ENCODE results near the gene LRRC45. TPM values are rescaled to one million over a fixed set of nuclear protein-coding genes. Genes with fewer than 3 reads are reported as not detected.
A peak's percentile ranks its signal among the peaks of the same experiment; 100 is the strongest.

LRRC45 gene
- total and polyA plus RNA-seq, 2 experiments from 2014 or later: 16.1 to 40.7 TPM

- Mint-ChIP-seq H3K9me3 (no peaks in the 10 kb centered on the region), H3K27ac (no peak within 1 kb of the TSS), H3K36me3 (ENCODE audit: low read depth) (peaks cover 3% of the 10 kb centered on the region; the same call in 2 of the 3 replicates), H3K27me3 (ENCODE audit: insufficient read depth, low read depth, poor library complexity) (peaks cover 12% of the 10 kb centered on the region), H3K4me3 (peak within 1 kb of the TSS; percentile 75), H3K4me1 (peaks cover 19% of the 10 kb centered on the region)
- H3K27ac ChIP-seq (ENCODE audit: low read depth): no peak within 1 kb of the TSS
- TF ChIP-seq, protein P1, sequence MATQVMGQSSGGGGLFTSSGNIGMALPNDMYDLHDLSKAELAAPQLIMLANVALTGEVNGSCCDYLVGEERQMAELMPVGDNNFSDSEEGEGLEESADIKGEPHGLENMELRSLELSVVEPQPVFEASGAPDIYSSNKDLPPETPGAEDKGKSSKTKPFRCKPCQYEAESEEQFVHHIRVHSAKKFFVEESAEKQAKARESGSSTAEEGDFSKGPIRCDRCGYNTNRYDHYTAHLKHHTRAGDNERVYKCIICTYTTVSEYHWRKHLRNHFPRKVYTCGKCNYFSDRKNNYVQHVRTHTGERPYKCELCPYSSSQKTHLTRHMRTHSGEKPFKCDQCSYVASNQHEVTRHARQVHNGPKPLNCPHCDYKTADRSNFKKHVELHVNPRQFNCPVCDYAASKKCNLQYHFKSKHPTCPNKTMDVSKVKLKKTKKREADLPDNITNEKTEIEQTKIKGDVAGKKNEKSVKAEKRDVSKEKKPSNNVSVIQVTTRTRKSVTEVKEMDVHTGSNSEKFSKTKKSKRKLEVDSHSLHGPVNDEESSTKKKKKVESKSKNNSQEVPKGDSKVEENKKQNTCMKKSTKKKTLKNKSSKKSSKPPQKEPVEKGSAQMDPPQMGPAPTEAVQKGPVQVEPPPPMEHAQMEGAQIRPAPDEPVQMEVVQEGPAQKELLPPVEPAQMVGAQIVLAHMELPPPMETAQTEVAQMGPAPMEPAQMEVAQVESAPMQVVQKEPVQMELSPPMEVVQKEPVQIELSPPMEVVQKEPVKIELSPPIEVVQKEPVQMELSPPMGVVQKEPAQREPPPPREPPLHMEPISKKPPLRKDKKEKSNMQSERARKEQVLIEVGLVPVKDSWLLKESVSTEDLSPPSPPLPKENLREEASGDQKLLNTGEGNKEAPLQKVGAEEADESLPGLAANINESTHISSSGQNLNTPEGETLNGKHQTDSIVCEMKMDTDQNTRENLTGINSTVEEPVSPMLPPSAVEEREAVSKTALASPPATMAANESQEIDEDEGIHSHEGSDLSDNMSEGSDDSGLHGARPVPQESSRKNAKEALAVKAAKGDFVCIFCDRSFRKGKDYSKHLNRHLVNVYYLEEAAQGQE (IDR thresholded peaks at IDR 0.05; ENCODE audit: unreplicated experiment): no peak
- no peak for TF ChIP-seq POLR2AphosphoS5 (IDR thresholded peaks at IDR 0.05; ENCODE audit: low read depth)
- no peak for TF ChIP-seq CTCF (conservative IDR thresholded peaks at IDR 0.05; ENCODE audit: low read depth in 2 of 2)
- no peak for TF ChIP-seq NANOG (IDR thresholded peaks at IDR 0.05; ENCODE audit: borderline replicate concordance)
- no peak for TF ChIP-seq EZH2 (IDR thresholded peaks at IDR 0.05; ENCODE audit: low read depth, unreplicated experiment)
- no peak for TF ChIP-seq EZH2phosphoT487 (IDR thresholded peaks at IDR 0.05; ENCODE audit: unreplicated experiment)
- no peak for TF ChIP-seq CREB1 (CRISPR knock-in tag; IDR thresholded peaks at IDR 0.05; ENCODE audit: low read depth)
- TF ChIP-seq, protein P2, sequence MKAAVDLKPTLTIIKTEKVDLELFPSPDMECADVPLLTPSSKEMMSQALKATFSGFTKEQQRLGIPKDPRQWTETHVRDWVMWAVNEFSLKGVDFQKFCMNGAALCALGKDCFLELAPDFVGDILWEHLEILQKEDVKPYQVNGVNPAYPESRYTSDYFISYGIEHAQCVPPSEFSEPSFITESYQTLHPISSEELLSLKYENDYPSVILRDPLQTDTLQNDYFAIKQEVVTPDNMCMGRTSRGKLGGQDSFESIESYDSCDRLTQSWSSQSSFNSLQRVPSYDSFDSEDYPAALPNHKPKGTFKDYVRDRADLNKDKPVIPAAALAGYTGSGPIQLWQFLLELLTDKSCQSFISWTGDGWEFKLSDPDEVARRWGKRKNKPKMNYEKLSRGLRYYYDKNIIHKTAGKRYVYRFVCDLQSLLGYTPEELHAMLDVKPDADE (IDR thresholded peaks at IDR 0.05): no peak
- no peak for TF ChIP-seq ZNF114 (CRISPR knock-in tag; IDR thresholded peaks at IDR 0.05)
- no peak for TF ChIP-seq JUNB (IDR thresholded peaks at IDR 0.05; ENCODE audit: unreplicated experiment)
- TF ChIP-seq ZNF462 (CRISPR knock-in tag; IDR thresholded peaks at IDR 0.05): no peak
- TF ChIP-seq STAT1 (IDR thresholded peaks at IDR 0.05; ENCODE audit: unreplicated experiment): no peak
- no peak for TF ChIP-seq ZNF331 (CRISPR knock-in tag; IDR thresholded peaks at IDR 0.05; ENCODE audit: low read depth)
- peaks cover 8% of the 10 kb centered on the region; the same call in 1 of the 2 replicates for H3K79me2 ChIP-seq (replicated peaks; ENCODE audit: insufficient read depth)
- H4K20me1 ChIP-seq (replicated peaks; ENCODE audit: insufficient read depth): no peaks in the 10 kb centered on the region; the same call in 1 of the 2 replicates
- no peaks in the 10 kb centered on the region for H3K9me2 ChIP-seq (ENCODE audit: insufficient read depth)
- no peaks in the 10 kb centered on the region for H3K27me3 ChIP-seq (ENCODE audit: insufficient read depth)
- DNase-seq (ENCODE audit: low spot score) (peak; percentile 68), ATAC-seq (peak; percentile 2; the same call in 2 of the 3 replicates)
- peaks cover 16% of the 10 kb centered on the region for H3F3A ChIP-seq (replicated peaks; ENCODE audit: low read depth)
- 0 out of 2 replicates have a peak within 1 kb of the TSS, but pooled peaks have one; percentile 32 for H2AFZ ChIP-seq
- peaks cover 9% of the 10 kb centered on the region; the same call in 1 of the 2 replicates for H3K4me1 ChIP-seq (ENCODE audit: insufficient read depth)
- H3K36me3 ChIP-seq (ENCODE audit: insufficient read depth): no peaks in the 10 kb centered on the region
- H3K4me3 ChIP-seq: peak within 1 kb of the TSS; percentile 79
- H3K4me2 ChIP-seq: peak within 1 kb of the TSS; percentile 92
These were observed 8.3 kb downstream of the LRRC45 start, which contains the start of gene RAC3 for GRCh38 chr17:82031303-82031884. TSS of gene RAC3 (plus strand) at chr17:82031678. CDS start at chr17:82031762, 84 bp downstream.
